ENCODE results near the gene CYSLTR2. TPM values are rescaled to one million over a fixed set of nuclear protein-coding genes. Genes with fewer than 3 reads are reported as not detected.

Gene CYSLTR2
- total RNA-seq, 2 experiments from 2014 or later: 2.4 to 2.7 TPM

- H3K27ac ChIP-seq (ENCODE audit: low read depth in 1 of 2, low read length in 2 of 2): no peak overlapping the region
- peaks cover 2% of the 10 kb centered on the region for H3K36me3 ChIP-seq (ENCODE audit: insufficient read depth, low read length)
- intact Hi-C loops (cut with DNase I, micrococcal nuclease): no loop called here
- Mint-ChIP-seq H3K27me3 (no peaks in the 10 kb centered on the region), H3K27ac (no peak overlapping the region), H3K36me3 (ENCODE audit: low read depth) (peaks cover 47% of the 10 kb centered on the region), H3K9me3 (peaks cover 9% of the 10 kb centered on the region), H3K4me1 (ENCODE audit: low read depth) (peaks cover 5% of the 10 kb centered on the region), H3K4me3 (no peak overlapping the region)
- ChIA-PET CTCF (interaction anchor here (1.2 kb wide), 1 partner anchor 59 kb away, joined by 4 read pairs; no protein-coding TSS in a partner anchor), POLR2A (no interaction called here)
- no peak for TF ChIP-seq CTCF (IDR thresholded peaks at IDR 0.05)
- no peak for ATAC-seq (ENCODE audit: poor library complexity)
- no peaks in the 10 kb centered on the region for H3K4me1 ChIP-seq (ENCODE audit: insufficient read depth, low read length)
- H3K4me3 ChIP-seq (ENCODE audit: low read length): no peak overlapping the region
- no peaks in the 10 kb centered on the region for H3K9me3 ChIP-seq (ENCODE audit: control insufficient read depth in 1 of 2, insufficient read depth in 1 of 2, low read length in 2 of 2)
- H3K27me3 ChIP-seq (ENCODE audit: control insufficient read depth in 1 of 2, insufficient read depth in 2 of 2, low read length in 2 of 2): no peaks in the 10 kb centered on the region
- DNase-seq: no peak
Measured at GRCh38 chr13:48709213-48709612, 55.5 kb downstream of the CYSLTR2 start.

- Histone ChIP-seq H3K36me3 (ENCODE audit: insufficient read depth, low read length) (peaks cover 2% of the 10 kb centered on the region), H3K4me3 (ENCODE audit: low read length) (no peak overlapping the region), H3K27ac (ENCODE audit: low read depth in 1 of 2, low read length in 2 of 2) (no peak overlapping the region), H3K9me3 (ENCODE audit: control insufficient read depth in 1 of 2, insufficient read depth in 1 of 2, low read length in 2 of 2) (no peaks in the 10 kb centered on the region), H3K4me1 (ENCODE audit: insufficient read depth, low read length) (no peaks in the 10 kb centered on the region), H3K27me3 (ENCODE audit: control insufficient read depth in 1 of 2, insufficient read depth in 2 of 2, low read length in 2 of 2) (no peaks in the 10 kb centered on the region)
- Mint-ChIP-seq H3K27ac (no peak overlapping the region), H3K4me1 (ENCODE audit: low read depth) (no peaks in the 10 kb centered on the region), H3K4me3 (no peak overlapping the region), H3K27me3 (no peaks in the 10 kb centered on the region), H3K9me3 (peaks cover 9% of the 10 kb centered on the region), H3K36me3 (ENCODE audit: low read depth) (peaks cover 41% of the 10 kb centered on the region)
- CTCF ChIA-PET: no interaction called here
- TF ChIP-seq CTCF (IDR thresholded peaks at IDR 0.05): no peak
- DNase-seq (no peak), ATAC-seq (ENCODE audit: poor library complexity) (no peak)
- intact Hi-C loops (cut with DNase I, micrococcal nuclease): no loop called here
- POLR2A ChIA-PET: no interaction called here
Measured at GRCh38 chr13:48710160-48710559, 56.4 kb downstream of the CYSLTR2 start.

GRCh38 chr13:48712141-48712540 lies 58.4 kb downstream of the CYSLTR2 start:
- Histone ChIP-seq H3K36me3 (ENCODE audit: insufficient read depth, low read length) (peaks cover 2% of the 10 kb centered on the region), H3K9me3 (ENCODE audit: control insufficient read depth in 1 of 2, insufficient read depth in 1 of 2, low read length in 2 of 2) (peaks cover 0 to 8% of the 10 kb centered on the region in 2 experiments), H3K27me3 (ENCODE audit: control insufficient read depth in 1 of 2, insufficient read depth in 2 of 2, low read length in 2 of 2) (no peaks in the 10 kb centered on the region), H3K27ac (ENCODE audit: low read depth in 1 of 2, low read length in 2 of 2) (no peak overlapping the region), H3K4me1 (ENCODE audit: insufficient read depth, low read length) (no peaks in the 10 kb centered on the region), H3K4me3 (ENCODE audit: low read length) (no peak overlapping the region)
- POLR2A ChIA-PET: no interaction called here
- Mint-ChIP-seq H3K36me3 (ENCODE audit: low read depth) (peaks cover 32% of the 10 kb centered on the region), H3K9me3 (peaks cover 18% of the 10 kb centered on the region), H3K27ac (no peak overlapping the region), H3K27me3 (no peaks in the 10 kb centered on the region), H3K4me3 (no peak overlapping the region), H3K4me1 (ENCODE audit: low read depth) (no peaks in the 10 kb centered on the region)
- intact Hi-C loops (cut with DNase I, micrococcal nuclease): no loop called here
- no peak for TF ChIP-seq CTCF (IDR thresholded peaks at IDR 0.05)
- CTCF ChIA-PET: interaction anchor here (0.7 kb wide), 1 partner anchor 26 kb away, joined by 3 read pairs; no protein-coding TSS in a partner anchor
- DNase-seq (no peak), ATAC-seq (ENCODE audit: poor library complexity) (no peak)
